Aorta (tissue), 5 donors: ENCODE data around the gene SLC9A8. TPM values are rescaled to one million over a fixed set of nuclear protein-coding genes. Genes with fewer than 3 reads are reported as not detected.

ENCODE experiments used
- ATAC-seq: fragments of 200-7000 bp; cut with Tn5 transposase; one replicate; pipeline ENCODE4 v1.9.1; 2022; ENCODE audit warnings: moderate library complexity; ENCODE audit not compliant: low FRiP score
- DNase-seq, 2 donors: peaks; one replicate each; pipeline ENCODE4 v3.0.0-alpha.2; 2020
- H3K27ac ChIP-seq, 2 donors: one replicate each; pipeline ENCODE4 v1.5.1; 2013; ENCODE audit warnings: low read length in 2 of 2, mild to moderate bottlenecking in 2 of 2, moderate library complexity in 2 of 2, control low read depth in 1 of 2, inconsistent platforms in 1 of 2, low read depth in 1 of 2
- H3K27me3 ChIP-seq, 2 donors: one replicate each; pipeline ENCODE4 v1.6.1; 2013; ENCODE audit warnings: control low read depth in 1 of 2, low read length in 1 of 2, mild to moderate bottlenecking in 1 of 2, moderate library complexity in 1 of 2; ENCODE audit not compliant: insufficient read depth in 2 of 2, control insufficient read depth in 1 of 2
- H3K36me3 ChIP-seq, 2 donors: one replicate each; pipeline ENCODE4 v1.6.1; 2013; ENCODE audit warnings: control low read depth in 1 of 2, low read length in 1 of 2, mild to moderate bottlenecking in 1 of 2; ENCODE audit not compliant: insufficient read depth in 2 of 2, control insufficient read depth in 1 of 2
- H3K4me1 ChIP-seq, 2 donors: one replicate each; pipeline ENCODE4 v1.6.1; 2013; ENCODE audit warnings: low read length in 2 of 2, control low read depth in 1 of 2, mild to moderate bottlenecking in 1 of 2, moderate library complexity in 1 of 2; ENCODE audit not compliant: insufficient read depth in 2 of 2, control insufficient read depth in 1 of 2
- H3K4me3 ChIP-seq, 2 donors: one replicate each; pipeline ENCODE4 v1.5.1; 2013; ENCODE audit warnings: low read length in 2 of 2, control low read depth in 1 of 2, mild to moderate bottlenecking in 1 of 2
- H3K9me3 ChIP-seq: one replicate; pipeline ENCODE4 v1.6.1; 2013; ENCODE audit warnings: mild to moderate bottlenecking, low read length; ENCODE audit not compliant: control insufficient read depth
- WGBS, 2 donors: extraction: QIAGEN DNeasy Blood & Tissue Kit; methylation state at CpG; one replicate each; pipeline ENCODE4 v1.1.7; 2013; 5-methylcytosine and 5-hydroxymethylcytosine counted together
- intact Hi-C, 2 donors: fragments of 100-400 bp; cut with DNase I; formaldehyde crosslinking; loops; one replicate each; pipeline versions ENCODE4 v1.14.2 to v1.15.0; 2022
- polyA plus RNA-seq, 2 donors: library from polyadenylated mRNA; stranded (reverse); fragments of 200-250 nt; gene quantifications; one replicate each; pipeline ENCODE4 v1.2.3, GENCODE V29; 2013
- total RNA-seq, 2 donors: library from RNA; stranded (reverse); fragmentation: NEBNext Ultra II Directional; extraction: Animal tissue kit (Norgen Biotek cat#: 25700); gene quantifications; one replicate each; pipeline ENCODE4 v1.2.1, GENCODE V29; 2021
- donor health status: healthy with polysubstance abuse.
- donor health status: Bipolar disorder and iron deficiency.
- donor health status: DM: no; HTN: no; CAD: no.
- donor health status: DM: no; HTN: no; CAD: no.
- donor health status: DM: yes; HTN: yes; CAD: no.

Gene SLC9A8
- total and polyA plus RNA-seq, 4 donors: 2.8 to 14.6 (median 11.5) TPM

- intact Hi-C loops: no loop called here
- Histone ChIP-seq H3K4me1 (no peaks in the 10 kb centered on the region), H3K36me3 (no peaks in the 10 kb centered on the region), H3K27me3 (no peaks in the 10 kb centered on the region), H3K4me3 (no peak overlapping the region), H3K27ac (no peak overlapping the region), H3K9me3 (no peaks in the 10 kb centered on the region)
- DNase-seq (no peak), ATAC-seq (no peak)
- WGBS, 2 donors: 91% methylated on average over 3 of the region's 3 CpGs
Observed at GRCh38 chr20:49792611-49793010, 20.0 kb upstream of the SLC9A8 start.

DNA sequence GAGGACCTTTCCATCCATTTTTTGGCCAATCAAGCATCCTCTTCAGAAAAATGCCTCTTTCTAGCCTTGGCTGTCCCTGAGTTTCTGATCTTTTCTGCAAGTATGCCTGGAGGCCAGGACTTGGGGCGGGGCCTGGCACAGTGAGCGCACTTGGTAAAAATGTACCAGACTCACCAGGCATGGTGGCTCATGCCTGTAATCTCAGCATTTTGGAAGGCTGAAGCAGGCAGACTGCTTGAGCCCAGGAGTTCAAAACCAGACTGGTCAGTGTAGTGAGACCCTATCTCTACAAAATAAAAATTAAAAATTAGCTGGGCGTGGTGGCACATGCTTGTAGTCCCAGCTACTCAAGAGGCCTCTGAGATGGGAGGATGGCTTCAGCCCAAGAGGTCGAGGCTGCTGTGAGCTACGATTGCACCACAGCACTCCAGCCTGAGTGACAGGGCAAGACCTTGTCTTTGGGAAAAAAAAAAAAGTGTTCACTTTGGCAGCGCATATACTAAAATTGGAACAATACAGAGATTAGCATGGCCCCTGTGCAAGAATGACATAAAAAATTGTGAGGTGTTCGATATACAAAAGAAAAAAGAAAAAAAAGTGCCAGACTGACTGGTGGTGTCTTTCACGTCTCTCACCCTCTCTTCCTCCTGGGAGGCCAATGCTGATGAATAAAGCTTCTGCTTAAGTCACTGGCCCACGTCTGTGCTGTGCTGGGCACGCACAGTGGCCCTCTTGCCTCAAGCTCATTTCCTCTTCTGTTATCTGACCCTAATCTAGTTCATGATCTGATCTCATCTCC lies 18.1 kb upstream of the SLC9A8 start:
- H3K4me3 ChIP-seq: no peak overlapping the region
- WGBS, 2 donors: 86 to 94% methylated on average over 10 of the region's 10 CpGs
- H3K9me3 ChIP-seq: no peaks in the 10 kb centered on the region
- no peaks in the 10 kb centered on the region for H3K36me3 ChIP-seq
- no peaks in the 10 kb centered on the region for H3K27me3 ChIP-seq
- no peaks in the 10 kb centered on the region for H3K4me1 ChIP-seq
- no peak overlapping the region for H3K27ac ChIP-seq
- ATAC-seq (no peak), DNase-seq (no peak)
- intact Hi-C loops: no loop called here

- ATAC-seq (no peak), DNase-seq (no peak)
- no peak overlapping the region for H3K4me3 ChIP-seq
- no peaks in the 10 kb centered on the region for H3K4me1 ChIP-seq
- intact Hi-C loops: no loop called here
- WGBS, 2 donors: 89 to 95% methylated on average over 2 of the region's 2 CpGs
- H3K9me3 ChIP-seq: no peaks in the 10 kb centered on the region
- H3K27ac ChIP-seq: no peak overlapping the region
- H3K36me3 ChIP-seq: no peaks in the 10 kb centered on the region
- no peaks in the 10 kb centered on the region for H3K27me3 ChIP-seq
Observed at GRCh38 chr20:49795135-49795424, 17.5 kb upstream of the SLC9A8 start.

- DNase-seq: no peak
- Histone ChIP-seq H3K9me3 (no peaks in the 10 kb centered on the region), H3K4me3 (no peak overlapping the region), H3K27me3 (no peaks in the 10 kb centered on the region), H3K36me3 (no peaks in the 10 kb centered on the region), H3K27ac (no peak overlapping the region), H3K4me1 (no peaks in the 10 kb centered on the region)
- ATAC-seq: no peak
- 66 to 68% methylated on average over 8 of the region's 8 CpGs for WGBS, 2 donors
- intact Hi-C loops: no loop called here
Observed at GRCh38 chr20:49796600-49797343, 15.9 kb upstream of the SLC9A8 start.

GRCh38 chr20:49797344-49797615 lies 15.3 kb upstream of the SLC9A8 start:
- Histone ChIP-seq H3K4me3 (no peak overlapping the region), H3K27me3 (no peaks in the 10 kb centered on the region), H3K27ac (no peak overlapping the region), H3K4me1 (no peaks in the 10 kb centered on the region), H3K9me3 (no peaks in the 10 kb centered on the region), H3K36me3 (no peaks in the 10 kb centered on the region)
- intact Hi-C loops: no loop called here
- WGBS, 2 donors: 76 to 77% methylated on average over 6 of the region's 6 CpGs
- ATAC-seq (peak; percentile 38), DNase-seq (peak in 1 of 2 donors; percentile 53)

- 85 to 86% methylated on average over 4 of the region's 4 CpGs for whole genome bisulfite sequencing, 2 donors
- ATAC-seq: no peak
Observed at GRCh38 chr20:49798718-49799117, 13.9 kb upstream of the SLC9A8 start.

DNA sequence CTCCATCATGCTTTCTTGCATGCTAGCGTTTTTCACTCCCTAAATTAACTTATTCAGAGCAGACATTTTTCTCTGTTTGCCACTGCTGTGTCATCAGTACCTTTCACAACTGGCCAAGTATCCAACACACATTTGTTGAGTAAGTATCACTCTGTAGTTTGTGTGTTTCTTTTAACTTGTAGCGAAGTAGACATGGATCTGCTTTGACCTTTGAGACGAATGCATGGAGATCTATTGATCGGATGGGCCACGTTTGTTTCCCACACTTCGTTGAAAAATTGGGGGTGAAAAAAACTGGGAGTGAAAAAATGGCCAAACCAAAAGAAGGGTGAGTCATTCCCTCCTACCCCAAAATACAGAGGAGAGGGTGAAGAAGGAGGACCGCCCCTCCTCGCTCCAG lies 12.9 kb upstream of the SLC9A8 start:
- intact Hi-C loops: no loop called here
- Histone ChIP-seq H3K9me3 (no peaks in the 10 kb centered on the region), H3K4me3 (no peak overlapping the region), H3K4me1 (no peaks in the 10 kb centered on the region), H3K27ac (no peak overlapping the region), H3K27me3 (no peaks in the 10 kb centered on the region), H3K36me3 (no peaks in the 10 kb centered on the region)
- 88 to 91% methylated on average over 8 of the region's 8 CpGs for WGBS, 2 donors
- DNase-seq: no peak
- ATAC-seq: no peak

More at GRCh38 chr20:49798718-49799117, 13.9 kb upstream of the SLC9A8 start:
- Histone ChIP-seq H3K4me3 (no peak overlapping the region), H3K27me3 (no peaks in the 10 kb centered on the region), H3K27ac (no peak overlapping the region), H3K36me3 (no peaks in the 10 kb centered on the region), H3K4me1 (no peaks in the 10 kb centered on the region), H3K9me3 (no peaks in the 10 kb centered on the region)
- DNase-seq: no peak
- intact Hi-C loops: no loop called here

DNA sequence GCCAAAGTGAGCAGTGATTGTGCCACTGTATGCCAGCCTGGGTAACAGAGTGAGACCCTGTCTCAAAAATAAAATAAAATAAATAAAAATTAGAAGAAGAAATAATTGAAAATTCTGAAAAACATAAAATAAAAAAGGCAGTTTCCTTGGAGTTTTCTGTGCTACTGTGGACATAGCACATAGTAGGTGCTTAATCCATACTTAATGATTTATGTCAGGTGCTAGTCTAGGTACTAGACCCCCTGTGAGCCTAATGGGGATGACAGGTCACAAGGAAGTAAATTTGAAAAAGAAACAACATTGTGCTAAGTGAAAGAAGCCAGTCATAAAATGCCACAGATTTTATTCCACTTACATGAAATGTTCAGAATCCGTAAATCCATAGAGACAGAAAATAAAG lies 9.2 kb upstream of the SLC9A8 start:
- no peak overlapping the region for H3K4me3 ChIP-seq
- H3K27me3 ChIP-seq: no peaks in the 10 kb centered on the region
- no peak overlapping the region for H3K27ac ChIP-seq
- no peak for DNase-seq
- intact Hi-C loops: no loop called here
- H3K9me3 ChIP-seq: no peaks in the 10 kb centered on the region
- 79 to 83% methylated on average over 1 of the region's 1 CpG for WGBS, 2 donors
- no peak for ATAC-seq
- H3K36me3 ChIP-seq: no peaks in the 10 kb centered on the region
- no peaks in the 10 kb centered on the region for H3K4me1 ChIP-seq

GRCh38 chr20:49804364-49804763 lies 8.3 kb upstream of the SLC9A8 start:
- H3K27me3 ChIP-seq: no peaks in the 10 kb centered on the region
- no peaks in the 10 kb centered on the region for H3K36me3 ChIP-seq
- WGBS, 2 donors: 78 to 82% methylated on average over 3 of the region's 3 CpGs
- no peak overlapping the region for H3K27ac ChIP-seq
- no peaks in the 10 kb centered on the region for H3K4me1 ChIP-seq
- ATAC-seq (no peak), DNase-seq (no peak)
- no peak overlapping the region for H3K4me3 ChIP-seq
- H3K9me3 ChIP-seq: no peaks in the 10 kb centered on the region
- intact Hi-C loops: no loop called here
